ENCODE data around the gene AGAP1. TPM values are rescaled to one million over a fixed set of nuclear protein-coding genes. Genes with fewer than 3 reads are reported as not detected.

Gene AGAP1
- total RNA-seq, 3 donors from 2014 or later (not counting 1 experiment from before 2014, with no cell fraction given), result 42.0 to 56.4 (median 45.7) TPM

GRCh38 chr2:235810846-235811245, 317.0 kb downstream of the AGAP1 start:
- Mint-ChIP-seq H3K4me3 (no peak overlapping the region), H3K9me3 (no peaks in the 10 kb centered on the region), H3K4me1 (no peaks in the 10 kb centered on the region), H3K27ac (no peak overlapping the region), H3K27me3 (ENCODE audit: low read depth in 2 of 2) (no peaks in the 10 kb centered on the region), H3K36me3 (no peaks in the 10 kb centered on the region)
- no peaks in the 10 kb centered on the region for H3K9me3 ChIP-seq (ENCODE audit: control insufficient read depth, insufficient read depth, low read length)
- intact Hi-C loops (cut with micrococcal nuclease), result no loop called here
- no peaks in the 10 kb centered on the region for H3K4me1 ChIP-seq (ENCODE audit: control insufficient read depth, insufficient read depth, low read length)
- H3K27ac ChIP-seq (ENCODE audit: low read length), result no peak overlapping the region
- TF ChIP-seq, protein P1, sequence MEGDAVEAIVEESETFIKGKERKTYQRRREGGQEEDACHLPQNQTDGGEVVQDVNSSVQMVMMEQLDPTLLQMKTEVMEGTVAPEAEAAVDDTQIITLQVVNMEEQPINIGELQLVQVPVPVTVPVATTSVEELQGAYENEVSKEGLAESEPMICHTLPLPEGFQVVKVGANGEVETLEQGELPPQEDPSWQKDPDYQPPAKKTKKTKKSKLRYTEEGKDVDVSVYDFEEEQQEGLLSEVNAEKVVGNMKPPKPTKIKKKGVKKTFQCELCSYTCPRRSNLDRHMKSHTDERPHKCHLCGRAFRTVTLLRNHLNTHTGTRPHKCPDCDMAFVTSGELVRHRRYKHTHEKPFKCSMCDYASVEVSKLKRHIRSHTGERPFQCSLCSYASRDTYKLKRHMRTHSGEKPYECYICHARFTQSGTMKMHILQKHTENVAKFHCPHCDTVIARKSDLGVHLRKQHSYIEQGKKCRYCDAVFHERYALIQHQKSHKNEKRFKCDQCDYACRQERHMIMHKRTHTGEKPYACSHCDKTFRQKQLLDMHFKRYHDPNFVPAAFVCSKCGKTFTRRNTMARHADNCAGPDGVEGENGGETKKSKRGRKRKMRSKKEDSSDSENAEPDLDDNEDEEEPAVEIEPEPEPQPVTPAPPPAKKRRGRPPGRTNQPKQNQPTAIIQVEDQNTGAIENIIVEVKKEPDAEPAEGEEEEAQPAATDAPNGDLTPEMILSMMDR (IDR thresholded peaks at IDR 0.05), result no peak
- no peaks in the 10 kb centered on the region for H3K36me3 ChIP-seq (ENCODE audit: control insufficient read depth, insufficient read depth, low read length)
- 92% methylated on average over 10 of the region's 10 CpGs for WGBS (ENCODE audit: insufficient coverage)
- H3K4me3 ChIP-seq (ENCODE audit: low read length), result no peak overlapping the region
- H3K27me3 ChIP-seq (ENCODE audit: control insufficient read depth, insufficient read depth, low read length), result no peaks in the 10 kb centered on the region
- DNase-seq (no peak), ATAC-seq (no peak)

DNA sequence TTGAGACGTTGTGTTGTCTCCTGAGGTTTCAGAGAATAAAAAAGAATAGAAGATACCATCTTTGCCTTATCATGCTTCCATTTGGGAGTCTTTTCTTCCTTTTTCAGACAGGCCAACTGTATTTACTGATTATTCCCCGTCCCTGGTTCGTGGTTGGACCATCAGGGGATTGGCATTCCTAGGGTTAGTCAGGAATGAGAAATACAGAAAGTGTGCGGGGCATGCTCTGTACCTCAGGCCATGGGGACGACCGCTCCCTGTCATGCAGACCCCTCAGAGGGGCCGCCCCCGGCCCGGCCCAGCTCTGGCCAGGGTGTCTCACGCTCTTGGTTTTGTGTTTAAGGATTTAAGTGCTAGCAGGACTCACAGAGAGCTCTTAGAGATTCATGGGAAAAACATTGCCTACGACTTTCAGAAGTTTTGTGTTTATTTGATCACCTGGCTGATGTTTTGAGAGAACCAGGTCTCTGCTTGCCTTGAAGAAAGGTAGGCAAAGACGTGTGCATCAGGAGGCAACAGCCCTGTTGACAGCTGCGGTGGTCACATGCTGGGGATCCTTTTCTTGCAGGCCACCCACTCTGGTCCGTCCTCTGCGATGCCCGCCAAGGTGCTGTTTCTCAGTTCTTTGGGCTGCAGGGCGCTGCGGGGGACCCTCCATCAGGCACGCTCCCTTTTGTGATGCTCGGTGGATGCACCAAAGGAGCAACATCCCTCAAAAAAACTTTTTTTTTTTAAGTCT, 317.8 kb downstream of the AGAP1 start:
- no peaks in the 10 kb centered on the region for H3K27me3 ChIP-seq (ENCODE audit: control insufficient read depth, insufficient read depth, low read length)
- ATAC-seq (no peak), DNase-seq (no peak)
- H3K27ac ChIP-seq (ENCODE audit: low read length), result no peak overlapping the region
- H3K4me1 ChIP-seq (ENCODE audit: control insufficient read depth, insufficient read depth, low read length), result no peaks in the 10 kb centered on the region
- Mint-ChIP-seq H3K36me3 (no peaks in the 10 kb centered on the region), H3K27ac (no peak overlapping the region), H3K9me3 (no peaks in the 10 kb centered on the region), H3K4me1 (no peaks in the 10 kb centered on the region), H3K27me3 (ENCODE audit: low read depth in 2 of 2) (no peaks in the 10 kb centered on the region), H3K4me3 (no peak overlapping the region)
- TF ChIP-seq, protein P1 (IDR thresholded peaks at IDR 0.05), result no peak
- no peaks in the 10 kb centered on the region for H3K9me3 ChIP-seq (ENCODE audit: control insufficient read depth, insufficient read depth, low read length)
- 90% methylated on average over 20 of the region's 20 CpGs for WGBS (ENCODE audit: insufficient coverage)
- intact Hi-C loops (cut with micrococcal nuclease), result no loop called here
- H3K4me3 ChIP-seq (ENCODE audit: low read length), result no peak overlapping the region
- H3K36me3 ChIP-seq (ENCODE audit: control insufficient read depth, insufficient read depth, low read length), result no peaks in the 10 kb centered on the region

GRCh38 chr2:235812185-235812665, 318.4 kb downstream of the AGAP1 start:
- no peak for DNase-seq

More at GRCh38 chr2:235812185-235812665, 318.4 kb downstream of the AGAP1 start:
- no peak for ATAC-seq
- Histone ChIP-seq H3K4me1 (ENCODE audit: control insufficient read depth, insufficient read depth, low read length) (no peaks in the 10 kb centered on the region), H3K4me3 (ENCODE audit: low read length) (no peak overlapping the region), H3K36me3 (ENCODE audit: control insufficient read depth, insufficient read depth, low read length) (no peaks in the 10 kb centered on the region), H3K27me3 (ENCODE audit: control insufficient read depth, insufficient read depth, low read length) (no peaks in the 10 kb centered on the region), H3K9me3 (ENCODE audit: control insufficient read depth, insufficient read depth, low read length) (no peaks in the 10 kb centered on the region), H3K27ac (ENCODE audit: low read length) (no peak overlapping the region)
- no peaks in the 10 kb centered on the region for H3K4me1 Mint-ChIP-seq
- TF ChIP-seq, protein P1 (IDR thresholded peaks at IDR 0.05), result no peak
- WGBS (ENCODE audit: insufficient coverage), result 95% methylated on average over 18 of the region's 18 CpGs
- no peak overlapping the region for H3K4me3 Mint-ChIP-seq
- no peaks in the 10 kb centered on the region for H3K36me3 Mint-ChIP-seq
- H3K27me3 Mint-ChIP-seq (ENCODE audit: low read depth in 2 of 2), result no peaks in the 10 kb centered on the region
- no peak overlapping the region for H3K27ac Mint-ChIP-seq
- no peaks in the 10 kb centered on the region for H3K9me3 Mint-ChIP-seq
- intact Hi-C loops (cut with micrococcal nuclease), result no loop called here

Data from natural killer cell (primary cell).